GM21529 (cell line): ENCODE measurements around the gene MICALL2.
A peak's percentile ranks its signal among the peaks of the same experiment; 100 is the strongest.

Source experiments
- ATAC-seq: cut with Tn5 transposase; IDR thresholded peaks from one replicate; pipeline ENCODE4 v1.9.1; 2021; ENCODE audit not compliant: unreplicated experiment

MICALL2 gene

DNA sequence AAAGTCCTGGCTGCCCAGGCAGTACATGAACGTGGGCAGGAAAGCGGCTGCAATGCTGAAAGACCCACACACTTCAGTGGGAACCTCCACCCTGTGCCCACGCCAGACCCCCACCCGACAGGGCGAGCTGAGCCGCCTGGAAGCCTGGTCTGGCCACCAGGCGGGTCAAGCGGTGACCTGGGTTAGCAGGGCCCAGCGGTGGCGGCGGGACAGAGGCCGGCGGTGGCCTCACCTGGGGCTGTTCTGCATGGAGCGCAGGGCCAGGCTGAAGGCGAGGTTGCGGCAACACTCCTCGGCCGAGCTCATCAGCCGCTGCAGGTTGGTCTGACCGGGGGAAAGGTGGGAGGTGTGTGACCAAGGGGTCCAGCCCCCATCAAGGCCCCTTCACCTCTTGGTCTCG, 11.6 kb upstream of the MICALL2 start:
- ATAC-seq: no peak

GRCh38 chr7:1468643-1469298, 9.5 kb upstream of the MICALL2 start:
- no peak for ATAC-seq

- no peak for ATAC-seq
Measured at GRCh38 chr7:1468203-1468602, 8.9 kb upstream of the MICALL2 start.

GRCh38 chr7:1466524-1467271, 7.4 kb upstream of the MICALL2 start:
- ATAC-seq: no peak

GRCh38 chr7:1464694-1465093, 5.4 kb upstream of the MICALL2 start:
- ATAC-seq: no peak

DNA sequence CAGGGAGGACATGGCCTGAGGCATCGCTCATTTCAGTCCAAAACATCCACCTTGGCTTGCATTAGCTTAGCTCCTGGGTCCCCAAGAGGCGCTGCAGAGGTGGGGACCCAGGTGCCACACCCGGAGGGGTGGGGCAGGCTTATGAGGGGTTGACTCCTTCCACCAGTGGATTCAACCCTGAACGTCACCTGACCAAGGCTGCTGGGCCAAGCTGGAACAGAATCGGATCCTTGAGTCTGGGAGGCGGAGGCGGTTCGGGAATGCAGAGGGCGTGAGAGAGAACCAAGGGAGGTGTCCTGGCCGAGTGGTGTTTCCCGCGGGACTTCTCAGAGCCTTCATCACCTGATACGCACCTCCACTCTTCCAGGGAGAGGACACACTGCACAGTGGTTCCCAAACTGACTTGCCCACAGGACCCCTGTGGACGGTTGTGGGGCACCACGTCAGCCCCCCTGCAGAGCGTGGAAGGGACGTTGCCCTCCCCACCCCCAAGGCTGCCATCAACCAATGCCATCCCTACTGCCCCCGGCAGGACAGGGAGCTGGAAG, 4.5 kb upstream of the MICALL2 start:
- no peak for ATAC-seq

DNA sequence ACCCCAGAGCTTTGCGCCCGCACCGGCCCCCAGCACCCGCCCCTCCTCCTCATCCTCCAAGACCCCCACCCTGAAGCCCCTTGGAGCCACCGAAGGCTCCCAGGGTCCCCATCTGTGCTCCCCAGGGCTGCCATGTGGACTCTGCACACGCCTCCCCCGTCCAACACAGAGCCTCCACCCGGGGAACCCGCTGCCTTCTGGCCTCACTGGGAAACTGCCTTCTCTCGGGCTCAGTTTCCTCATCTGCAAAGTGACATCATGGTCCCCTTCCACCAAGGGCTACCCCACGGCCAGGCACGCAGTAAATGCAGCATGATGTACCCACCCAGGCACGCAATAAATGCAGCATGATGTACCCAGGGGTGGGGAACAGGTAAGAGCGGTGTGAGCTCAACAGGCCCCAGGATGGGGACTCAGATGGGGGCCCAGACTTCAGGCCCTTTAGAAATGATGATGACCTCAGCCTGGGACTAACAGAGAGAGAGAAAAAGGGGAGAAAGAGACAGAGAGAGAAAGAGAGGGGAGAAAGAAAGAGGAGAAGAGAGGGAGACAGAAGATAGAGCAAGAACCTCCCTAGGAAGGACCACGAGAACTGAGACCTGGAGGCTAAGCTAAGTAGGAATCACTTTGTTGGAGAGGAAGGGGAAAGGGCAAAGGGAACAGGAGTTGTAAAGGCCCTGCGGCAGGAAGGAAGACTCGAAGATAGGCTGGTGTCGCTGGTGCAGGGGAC, 2.5 kb upstream of the MICALL2 start:
- no peak for ATAC-seq

GRCh38 chr7:1460821-1461645, 1.8 kb upstream of the MICALL2 start:
- ATAC-seq: no peak

DNA sequence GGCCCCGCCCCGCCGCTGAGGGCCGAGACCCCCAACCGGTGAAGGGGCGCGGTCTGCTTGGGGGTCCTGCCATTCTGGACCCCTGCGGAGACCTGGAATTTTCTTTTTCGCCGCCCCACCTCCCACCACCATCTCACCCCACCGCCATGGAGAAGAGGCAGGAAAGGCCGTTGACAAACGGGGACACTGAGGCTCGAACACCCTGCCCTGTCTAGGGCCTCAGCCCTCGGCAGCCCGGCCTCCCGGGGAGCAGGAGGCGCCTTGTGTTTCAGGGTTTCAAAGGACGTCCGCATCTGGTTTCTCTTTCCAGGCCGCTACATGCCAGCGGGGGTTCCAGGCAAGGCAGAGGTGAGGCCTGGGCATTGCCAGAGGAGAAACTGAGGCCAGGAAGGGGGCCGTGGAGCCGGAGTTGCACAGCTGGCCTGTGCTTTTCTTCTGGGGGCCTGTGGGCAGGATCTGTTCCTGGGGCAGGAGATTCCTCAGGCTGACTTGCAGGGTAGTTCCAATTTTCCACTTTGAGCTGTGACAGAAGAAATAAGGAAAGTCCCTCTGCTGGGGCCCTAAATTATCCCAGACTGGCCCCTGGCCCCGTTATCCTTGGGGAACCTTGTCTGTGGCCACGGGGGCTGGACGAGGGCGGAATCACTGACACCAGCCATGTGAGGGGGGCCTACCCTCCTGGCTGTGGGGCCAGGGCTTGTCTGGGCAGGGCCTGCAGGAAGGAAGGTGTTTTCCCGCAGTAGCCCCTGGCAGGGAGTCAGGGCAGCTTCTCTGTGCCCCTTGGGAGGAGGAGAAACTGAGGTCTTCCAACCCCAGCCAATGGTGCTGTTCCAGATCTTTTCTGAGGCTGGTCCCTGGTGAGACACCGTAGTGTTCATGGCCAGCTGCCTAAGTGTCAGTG, 900 bp upstream of the MICALL2 start:
- no peak for ATAC-seq

- peak; percentile 96 for ATAC-seq
Measured at GRCh38 chr7:1459512-1459892, 232 bp upstream of the MICALL2 start.

DNA sequence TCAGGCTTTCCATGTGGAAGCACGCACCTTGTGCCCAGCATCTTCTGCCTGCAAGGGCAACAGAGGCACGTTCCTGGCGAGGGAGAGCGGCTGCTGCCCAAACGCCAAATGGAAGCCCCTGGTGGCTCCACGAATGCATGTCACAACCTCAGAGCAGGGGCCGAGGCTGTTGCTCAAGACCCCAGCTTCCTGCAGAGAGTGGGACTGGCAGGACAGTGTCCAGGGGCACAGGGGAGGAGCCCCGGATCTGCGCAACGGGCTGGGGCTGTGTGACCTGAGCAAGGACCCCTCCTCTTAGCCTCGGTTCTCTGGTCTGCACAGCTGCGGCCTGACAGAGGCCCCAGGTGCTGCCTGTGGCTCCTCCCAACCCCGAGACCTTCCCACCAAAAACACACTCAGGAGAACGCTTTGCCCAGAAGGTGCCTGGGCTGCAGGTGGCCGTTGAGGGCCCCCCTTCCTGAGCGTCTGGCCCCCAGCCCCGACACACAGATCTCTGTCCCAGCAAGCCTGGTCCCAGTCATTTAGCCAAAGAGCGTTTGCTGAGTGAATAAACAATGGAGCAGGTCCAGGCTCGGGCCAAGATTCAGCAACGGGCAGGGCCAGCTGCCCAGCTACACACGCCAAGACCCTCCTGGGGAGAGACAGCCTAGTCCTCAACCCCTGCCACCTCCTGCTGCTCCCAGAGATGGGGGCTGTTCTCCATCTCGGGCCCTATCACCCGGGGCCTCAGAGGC, 1.2 kb downstream of the MICALL2 start:
- ATAC-seq: no peak

DNA sequence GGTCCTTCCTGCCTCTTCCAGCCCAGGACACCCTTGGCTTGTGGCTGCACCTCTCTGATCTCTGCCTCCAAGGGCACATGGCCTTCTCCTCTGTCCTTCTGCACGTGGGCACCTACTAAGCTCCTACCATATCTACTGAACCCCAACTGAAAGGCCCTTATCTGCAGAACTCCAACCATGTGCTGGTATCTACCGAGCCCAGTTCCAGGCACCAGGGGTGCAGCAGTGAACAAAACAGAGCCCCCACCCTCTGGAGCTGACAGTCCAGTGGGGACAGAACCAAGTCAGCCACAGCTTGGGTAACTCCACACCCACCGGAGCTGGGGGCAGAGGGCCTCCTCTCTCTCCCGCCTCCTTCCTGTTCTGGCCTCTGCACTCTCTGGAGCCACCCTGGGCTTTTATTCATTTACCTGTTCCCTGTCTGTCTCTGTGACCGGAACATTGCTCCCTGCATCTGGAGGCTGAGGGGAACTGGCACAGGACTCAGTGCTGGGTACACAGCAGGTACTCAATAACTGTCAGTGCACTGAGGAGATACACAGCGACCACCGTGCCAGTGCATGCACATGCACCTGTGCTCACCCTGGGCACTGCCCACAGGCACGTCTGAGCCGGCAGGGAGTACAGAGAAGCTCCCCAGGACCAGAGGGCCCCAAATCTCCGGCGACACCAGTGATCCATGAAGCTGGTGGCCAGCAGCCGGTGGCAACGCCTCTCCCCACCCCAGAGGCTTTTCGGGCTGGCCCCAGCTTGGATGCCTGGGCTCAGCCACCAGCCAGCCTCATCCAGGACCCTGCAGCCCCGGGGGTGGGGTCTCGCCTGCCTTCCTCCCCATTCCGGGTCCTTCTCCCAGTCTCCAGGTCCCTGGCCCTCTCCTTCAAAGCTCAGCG, 2.0 kb downstream of the MICALL2 start:
- ATAC-seq: no peak

- no peak for ATAC-seq
Measured at GRCh38 chr7:1455955-1456354, 3.3 kb downstream of the MICALL2 start.

GRCh38 chr7:1455241-1455939, 3.9 kb downstream of the MICALL2 start:
- no peak for ATAC-seq

- no peak for ATAC-seq
Measured at GRCh38 chr7:1454542-1454941, 4.7 kb downstream of the MICALL2 start.

GRCh38 chr7:1452205-1452604, 7.1 kb downstream of the MICALL2 start:
- no peak for ATAC-seq

DNA sequence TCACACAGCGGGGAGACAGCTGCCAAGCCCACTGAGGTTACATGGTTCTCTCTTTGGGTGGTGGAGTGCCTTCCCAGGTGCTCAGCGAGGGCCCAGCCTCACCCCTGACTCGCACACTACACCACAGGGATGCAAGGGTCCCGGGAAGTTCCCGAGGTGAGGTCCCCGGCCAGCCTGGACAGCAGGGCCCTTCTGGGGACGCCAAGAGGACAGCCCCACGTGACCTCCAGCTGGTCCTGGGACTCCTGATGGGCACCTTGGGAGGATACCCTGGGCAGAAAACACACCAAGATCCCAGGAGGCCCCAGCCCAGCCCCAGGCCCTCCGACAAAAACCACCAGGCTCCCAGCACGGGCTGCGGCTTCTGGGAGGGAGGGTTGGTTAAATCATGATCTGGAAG, 8.3 kb downstream of the MICALL2 start:
- no peak for ATAC-seq

- no peak for ATAC-seq
Measured at GRCh38 chr7:1450431-1450830, 8.8 kb downstream of the MICALL2 start.
